MM.1S (cell line): ENCODE data around the gene AIMP1.

Source experiments
- CTCF ChIP-seq: fragments of 300-600 bp; sonication (generic); IDR thresholded peaks from 2 replicates; pipeline ENCODE4 v1.5.1; 2016; ENCODE audit warnings: antibody characterized with exemption, low read length, mixed read lengths
- EZH2 ChIP-seq: fragments of 300-600 bp; sonication (generic); optimal IDR thresholded peaks from 2 replicates; pipeline ENCODE3; 2017; ENCODE audit warnings: low read depth, mild to moderate bottlenecking, antibody characterized with exemption, low read length, mixed read lengths

- no peak for TF ChIP-seq CTCF
- TF ChIP-seq EZH2 = no peak
Observed at GRCh38 chr4:106314960-106315359, 1.4 kb upstream of the AIMP1 start.
